ENCODE results near the gene DLGAP4. TPM values are rescaled to one million over a fixed set of nuclear protein-coding genes. Genes with fewer than 3 reads are reported as not detected.

DLGAP4 gene
- polyA plus RNA-seq, 2 of the 4 experiments (the other 2 are of a cell fraction): 11.9 to 36.7 TPM

- Histone ChIP-seq H3K4me2 (no peak overlapping the region), H3K27ac (no peak overlapping the region), H3K9me3 (no peaks in the 10 kb centered on the region), H3K4me3 (no peak overlapping the region), H3K4me1 (no peaks in the 10 kb centered on the region)
- DNase-seq (ENCODE audit: low read depth in 1 of 2, low spot score in 1 of 2) (no peak), ATAC-seq (no peak), FAIRE-seq (no peak)
- TF ChIP-seq ZFP36 (IDR thresholded peaks at IDR 0.05; ENCODE audit: borderline replicate concordance, partially characterized antibody) (peak; percentile 18), CEBPB (IDR thresholded peaks at IDR 0.05) (no peak)
- 2% methylated on average over 3 of the region's 3 CpGs for WGBS (ENCODE audit: missing lambda C conversion rate)
- ChIA-PET CTCF (interaction anchor here (0.6 to 3.2 kb wide), 9 partner anchors 16 to 200 kb away, joined by 3 to 20 read pairs (median 4); no protein-coding TSS in a partner anchor), POLR2A (no interaction called here)
Observed at GRCh38 chr20:36398515-36398914, 92.4 kb downstream of the DLGAP4 start.

GRCh38 chr20:36399147-36399968 is 93.2 kb downstream of the DLGAP4 start:
- DNase-seq (ENCODE audit: low read depth in 1 of 2, low spot score in 1 of 2) (peak; percentile 73 to 75), FAIRE-seq (no peak), ATAC-seq (peak; percentile 62 to 92)
- 9% methylated on average over 6 of the region's 6 CpGs for WGBS (ENCODE audit: missing lambda C conversion rate)
- ChIA-PET POLR2A (no interaction called here), CTCF (interaction anchor here (0.8 to 3.2 kb wide), 15 partner anchors 8 to 444 kb away, joined by 3 to 20 read pairs (median 4); no protein-coding TSS in a partner anchor)
- no peak overlapping the region for H3K4me3 ChIP-seq
- H3K9me3 ChIP-seq: no peaks in the 10 kb centered on the region
- no peak overlapping the region for H3K4me2 ChIP-seq
- no peaks in the 10 kb centered on the region for H3K4me1 ChIP-seq
- no peak overlapping the region for H3K27ac ChIP-seq
- no peak for TF ChIP-seq ZSCAN20 (CRISPR knock-in tag; IDR thresholded peaks at IDR 0.05)
- TF ChIP-seq CTCF (IDR thresholded peaks at IDR 0.05): peak; percentile 38; the same call in 2 of the 3 replicates
- TF ChIP-seq RAD21 (conservative IDR thresholded peaks at IDR 0.05 in 1 of 2, IDR thresholded peaks at IDR 0.05 in 1 of 2): peak; percentile 38 to 54; a peak in 4 of 5 replicates
- TF ChIP-seq SMC3 (IDR thresholded peaks at IDR 0.05): peak; percentile 35; the same call in 2 of the 3 replicates

GRCh38 chr20:36399969-36400545 is 93.9 kb downstream of the DLGAP4 start:
- TF ChIP-seq MYC (IDR thresholded peaks at IDR 0.05; ENCODE audit: borderline replicate concordance, low read length): no peak
- TF ChIP-seq RCOR1 (IDR thresholded peaks at IDR 0.05; ENCODE audit: low read depth, low read length): no peak
- TF ChIP-seq FOSL2 (IDR thresholded peaks at IDR 0.05): no peak
- TF ChIP-seq FOSL2 (CRISPR knock-in tag; IDR thresholded peaks at IDR 0.05): no peak
- H3K27ac ChIP-seq: no peak overlapping the region
- 30% methylated on average over 7 of the region's 7 CpGs for WGBS (ENCODE audit: missing lambda C conversion rate)
- FAIRE-seq (no peak), ATAC-seq (no peak), DNase-seq (ENCODE audit: low read depth in 1 of 2, low spot score in 1 of 2) (no peak)
- H3K9me3 ChIP-seq: no peaks in the 10 kb centered on the region
- CTCF ChIA-PET: interaction anchor here (0.8 to 3.2 kb wide), 10 partner anchors 16 to 445 kb away, joined by 3 to 20 read pairs (median 4); no protein-coding TSS in a partner anchor
- no peaks in the 10 kb centered on the region for H3K4me1 ChIP-seq
- POLR2A ChIA-PET: no interaction called here
- H3K4me3 ChIP-seq: no peak overlapping the region
- H3K4me2 ChIP-seq: no peak overlapping the region

GRCh38 chr20:36400909-36401735 is 95.0 kb downstream of the DLGAP4 start:
- Histone ChIP-seq H3K4me3 (no peak overlapping the region), H3K9me3 (no peaks in the 10 kb centered on the region), H3K4me1 (no peaks in the 10 kb centered on the region), H3K27ac (no peak overlapping the region), H3K4me2 (no peak overlapping the region)
- no peak for DNase-seq (ENCODE audit: low read depth in 1 of 2, low spot score in 1 of 2)
- POLR2A ChIA-PET: no interaction called here
- no peak for FAIRE-seq
- CTCF ChIA-PET: no interaction called here
- TF ChIP-seq EHF (CRISPR knock-in tag; IDR thresholded peaks at IDR 0.05) (no peak), ATOH8 (CRISPR knock-in tag; IDR thresholded peaks at IDR 0.05; ENCODE audit: low read depth) (no peak), CTCF (IDR thresholded peaks at IDR 0.05) (no peak), EP300 (IDR thresholded peaks at IDR 0.05) (no peak), FOXS1 (CRISPR knock-in tag; IDR thresholded peaks at IDR 0.05) (no peak), NFE2L2 (conservative IDR thresholded peaks at IDR 0.05; ENCODE audit: low read length) (no peak), RNF2 (IDR thresholded peaks at IDR 0.05; ENCODE audit: borderline replicate concordance, low read depth) (no peak), GATA3 (IDR thresholded peaks at IDR 0.05; ENCODE audit: borderline replicate concordance) (no peak), HMGXB4 (CRISPR knock-in tag; IDR thresholded peaks at IDR 0.05; ENCODE audit: borderline replicate concordance) (no peak), MAFK (IDR thresholded peaks at IDR 0.05; ENCODE audit: partially characterized antibody) (no peak)
- 49% methylated on average over 14 of the region's 18 CpGs for WGBS (ENCODE audit: missing lambda C conversion rate)
- ATAC-seq: no peak
